ENCODE measurements around the gene FPR2.

The FPR2 gene

DNA sequence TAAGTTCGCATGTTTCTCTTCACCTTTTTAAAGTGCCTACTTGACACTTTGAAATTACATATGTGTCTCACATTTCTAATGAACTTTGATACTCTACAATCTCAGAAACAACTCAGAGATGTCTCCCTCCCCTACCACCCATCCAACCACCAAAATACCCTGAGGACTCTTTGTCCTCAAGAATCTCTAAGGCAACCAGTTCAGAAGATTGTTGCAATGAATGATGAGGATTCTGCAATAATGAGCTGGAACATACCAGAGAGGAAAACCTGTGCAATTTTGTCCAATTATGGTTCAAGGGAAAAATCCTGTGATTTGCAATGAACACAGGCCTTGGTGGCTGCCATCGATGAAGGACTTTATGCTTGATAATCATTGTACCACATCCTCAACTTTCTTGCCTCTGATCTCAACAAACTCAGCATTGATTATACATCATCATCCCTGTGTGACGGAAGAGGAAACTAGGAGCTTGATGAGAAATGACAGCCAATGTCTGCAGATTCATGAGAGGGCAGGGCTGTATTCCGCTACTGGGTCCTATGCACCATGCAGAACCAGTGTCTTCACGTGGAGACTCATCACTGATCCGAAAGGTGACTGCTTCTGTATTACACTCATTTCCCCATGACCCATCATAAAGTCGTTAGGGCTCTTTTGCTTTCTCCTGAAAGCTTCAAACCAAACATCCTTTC is 10.4 kb upstream of the FPR2 start:
- TF ChIP-seq, protein P1, sequence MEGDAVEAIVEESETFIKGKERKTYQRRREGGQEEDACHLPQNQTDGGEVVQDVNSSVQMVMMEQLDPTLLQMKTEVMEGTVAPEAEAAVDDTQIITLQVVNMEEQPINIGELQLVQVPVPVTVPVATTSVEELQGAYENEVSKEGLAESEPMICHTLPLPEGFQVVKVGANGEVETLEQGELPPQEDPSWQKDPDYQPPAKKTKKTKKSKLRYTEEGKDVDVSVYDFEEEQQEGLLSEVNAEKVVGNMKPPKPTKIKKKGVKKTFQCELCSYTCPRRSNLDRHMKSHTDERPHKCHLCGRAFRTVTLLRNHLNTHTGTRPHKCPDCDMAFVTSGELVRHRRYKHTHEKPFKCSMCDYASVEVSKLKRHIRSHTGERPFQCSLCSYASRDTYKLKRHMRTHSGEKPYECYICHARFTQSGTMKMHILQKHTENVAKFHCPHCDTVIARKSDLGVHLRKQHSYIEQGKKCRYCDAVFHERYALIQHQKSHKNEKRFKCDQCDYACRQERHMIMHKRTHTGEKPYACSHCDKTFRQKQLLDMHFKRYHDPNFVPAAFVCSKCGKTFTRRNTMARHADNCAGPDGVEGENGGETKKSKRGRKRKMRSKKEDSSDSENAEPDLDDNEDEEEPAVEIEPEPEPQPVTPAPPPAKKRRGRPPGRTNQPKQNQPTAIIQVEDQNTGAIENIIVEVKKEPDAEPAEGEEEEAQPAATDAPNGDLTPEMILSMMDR (IDR thresholded peaks at IDR 0.05; ENCODE audit: low read depth, low read length) = no peak
- no peak overlapping the region for H3K4me3 ChIP-seq (ENCODE audit: low read depth, low read length)
- in situ Hi-C loops (cut with HindIII; ENCODE audit: low sequenced_read_pairs) = no loop called here
- no peak for DNase-seq (ENCODE audit: low read depth, low spot score)

DNA sequence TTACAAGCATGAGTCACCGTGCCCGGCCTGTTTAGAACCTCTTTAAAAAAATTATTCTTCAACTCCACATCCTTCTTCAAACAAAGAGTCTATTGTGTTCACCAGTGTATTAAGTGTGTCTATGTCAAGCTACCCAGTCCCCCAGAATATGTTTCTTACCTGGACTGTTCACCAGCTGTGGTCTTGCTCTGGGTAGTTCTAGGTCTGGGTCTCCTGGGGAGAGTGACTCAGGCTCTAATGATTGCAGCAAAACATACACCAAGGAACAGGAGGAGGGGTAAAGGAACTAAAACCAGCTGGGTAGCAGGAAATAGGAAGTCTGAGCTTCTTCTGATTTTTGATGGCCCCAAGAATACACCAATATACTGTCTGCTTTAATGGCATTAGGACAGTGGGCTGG is 9.3 kb upstream of the FPR2 start, which contains the start of gene FPR1:
TSS of gene FPR1 (minus strand) at position 224 of the 400 bp plus-strand sequence. CDS start 4,884 bp downstream, outside the sequence.
- in situ Hi-C loops (cut with HindIII; ENCODE audit: low sequenced_read_pairs) = no loop called here
- DNase-seq (ENCODE audit: low read depth, low spot score) = peak; percentile 18
- H3K4me3 ChIP-seq (ENCODE audit: low read depth, low read length) = no peak within 1 kb of the TSS
- TF ChIP-seq, protein P1 (IDR thresholded peaks at IDR 0.05; ENCODE audit: low read depth, low read length) = no peak

GRCh38 chr19:51754109-51754508 is 6.9 kb upstream of the FPR2 start:
- TF ChIP-seq, protein P1 (IDR thresholded peaks at IDR 0.05; ENCODE audit: low read depth, low read length) = no peak
- no peak overlapping the region for H3K4me3 ChIP-seq (ENCODE audit: low read depth, low read length)
- DNase-seq (ENCODE audit: low read depth, low spot score) = no peak
- in situ Hi-C loops (cut with HindIII; ENCODE audit: low sequenced_read_pairs) = no loop called here

- TF ChIP-seq, protein P1 (IDR thresholded peaks at IDR 0.05; ENCODE audit: low read depth, low read length) = no peak
- in situ Hi-C loops (cut with HindIII; ENCODE audit: low sequenced_read_pairs) = no loop called here
- no peak overlapping the region for H3K4me3 ChIP-seq (ENCODE audit: low read depth, low read length)
- DNase-seq (ENCODE audit: low read depth, low spot score) = no peak
Measured at GRCh38 chr19:51754770-51755169, 6.2 kb upstream of the FPR2 start.

GRCh38 chr19:51755571-51755970 is 5.4 kb upstream of the FPR2 start:
- H3K4me3 ChIP-seq (ENCODE audit: low read depth, low read length) = no peak overlapping the region
- TF ChIP-seq, protein P1 (IDR thresholded peaks at IDR 0.05; ENCODE audit: low read depth, low read length) = no peak
- in situ Hi-C loops (cut with HindIII; ENCODE audit: low sequenced_read_pairs) = no loop called here
- no peak for DNase-seq (ENCODE audit: low read depth, low spot score)

DNA sequence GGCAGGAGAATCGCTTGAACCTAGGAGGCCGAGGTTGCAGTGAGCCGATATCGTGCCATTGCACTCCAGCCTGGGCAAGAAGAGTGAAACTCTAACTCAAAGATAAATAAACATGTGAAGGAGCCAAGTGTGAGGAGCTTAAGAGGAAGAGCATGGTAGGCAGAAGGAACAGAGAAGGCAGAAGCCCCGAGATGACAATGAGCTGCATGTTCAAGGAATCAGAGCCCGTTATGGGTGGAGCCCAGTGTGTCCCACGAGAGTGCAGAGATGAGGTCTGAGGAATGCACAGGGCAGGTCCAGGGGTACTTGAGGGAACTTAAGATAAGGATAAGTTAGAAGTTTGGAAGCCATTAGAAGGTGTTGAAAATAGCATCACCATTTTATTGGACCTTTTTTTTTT is 716 bp downstream of the FPR2 start:
- TF ChIP-seq, protein P1 (IDR thresholded peaks at IDR 0.05; ENCODE audit: low read depth, low read length) = no peak
- no peak for DNase-seq (ENCODE audit: low read depth, low spot score)
- no peak overlapping the region for H3K4me3 ChIP-seq (ENCODE audit: low read depth, low read length)
- in situ Hi-C loops (cut with HindIII; ENCODE audit: low sequenced_read_pairs) = no loop called here

Measured in astrocyte of the spinal cord (primary cell).